IPS-15b (cell line): ENCODE data around the gene SARM1.

Experiments used
- H3K27me3 ChIP-seq: one replicate; pipeline ENCODE4 v1.6.1; 2013; ENCODE audit warnings: low read length; ENCODE audit not compliant: control insufficient read depth, insufficient read depth
- H3K36me3 ChIP-seq: one replicate; pipeline ENCODE4 v1.6.1; 2013; ENCODE audit warnings: low read length; ENCODE audit not compliant: control insufficient read depth, insufficient read depth
- H3K4me1 ChIP-seq: one replicate; pipeline ENCODE4 v1.6.1; 2013; ENCODE audit warnings: mild to moderate bottlenecking, low read length; ENCODE audit not compliant: control insufficient read depth, insufficient read depth
- H3K4me3 ChIP-seq: one replicate; pipeline ENCODE4 v1.5.1; 2013; ENCODE audit warnings: low read depth, low read length
- H3K9ac ChIP-seq: one replicate; pipeline ENCODE4 v1.6.1; 2013; ENCODE audit warnings: low read depth, mild to moderate bottlenecking, low read length
- H3K9me3 ChIP-seq: one replicate; pipeline ENCODE4 v1.6.1; 2013; ENCODE audit warnings: mild to moderate bottlenecking, low read length; ENCODE audit not compliant: control insufficient read depth, insufficient read depth

Gene SARM1

GRCh38 chr17:28402224-28402630 lies 30.7 kb downstream of the SARM1 start:
- no peaks in the 10 kb centered on the region for H3K36me3 ChIP-seq
- no peak overlapping the region for H3K4me3 ChIP-seq
- no peak overlapping the region for H3K9ac ChIP-seq
- peaks cover 61% of the 10 kb centered on the region for H3K27me3 ChIP-seq
- H3K4me1 ChIP-seq: peaks cover 34% of the 10 kb centered on the region
- H3K9me3 ChIP-seq: no peaks in the 10 kb centered on the region

GRCh38 chr17:28402844-28403243 lies 31.4 kb downstream of the SARM1 start:
- Histone ChIP-seq H3K4me3 (no peak overlapping the region), H3K36me3 (no peaks in the 10 kb centered on the region), H3K9ac (no peak overlapping the region), H3K9me3 (no peaks in the 10 kb centered on the region), H3K27me3 (peaks cover 61% of the 10 kb centered on the region), H3K4me1 (peaks cover 40% of the 10 kb centered on the region)

DNA sequence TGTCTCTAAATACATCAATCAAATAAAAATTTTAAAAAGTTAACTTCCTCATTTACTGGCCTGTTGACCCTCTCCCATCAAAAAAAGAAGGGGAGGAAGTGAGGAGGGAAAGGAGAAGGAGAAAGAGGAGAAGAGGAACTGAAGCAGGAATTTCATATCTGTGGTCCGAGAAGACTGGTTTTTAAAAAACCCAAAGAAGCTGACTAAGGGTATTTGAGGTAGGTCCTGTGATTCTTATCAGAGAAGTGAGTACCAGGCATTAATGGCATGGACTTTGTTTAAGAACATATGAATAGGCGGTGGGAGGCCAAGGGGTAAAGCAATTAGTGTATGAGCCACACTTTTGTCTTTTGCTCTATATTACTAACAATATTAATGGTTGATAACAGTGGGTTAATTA lies 32.5 kb downstream of the SARM1 start:
- Histone ChIP-seq H3K4me1 (peaks cover 51% of the 10 kb centered on the region), H3K4me3 (no peak overlapping the region), H3K9ac (no peak overlapping the region), H3K27me3 (peaks cover 57% of the 10 kb centered on the region), H3K9me3 (no peaks in the 10 kb centered on the region), H3K36me3 (no peaks in the 10 kb centered on the region)

DNA sequence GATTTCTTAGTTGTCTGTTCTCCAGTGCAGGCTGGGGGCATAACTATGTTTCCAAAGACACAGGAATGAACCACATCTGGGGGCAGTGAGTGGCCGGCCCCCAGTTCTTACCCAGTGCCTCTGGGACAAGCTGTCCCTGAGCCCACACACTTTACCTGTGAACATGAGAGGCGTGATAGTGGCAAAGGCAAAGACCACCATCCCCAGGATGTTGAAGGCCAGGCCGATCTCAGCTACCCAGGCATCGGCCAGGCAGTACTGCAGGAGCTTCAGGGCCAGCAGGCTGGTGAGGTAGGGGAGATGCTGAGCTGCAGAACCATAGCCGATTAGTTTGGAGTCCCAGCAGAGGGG lies 32.9 kb downstream of the SARM1 start:
- Histone ChIP-seq H3K9ac (no peak overlapping the region), H3K27me3 (peaks cover 56% of the 10 kb centered on the region), H3K4me3 (peak overlapping the region; percentile 65)

GRCh38 chr17:28404812-28405570 lies 33.5 kb downstream of the SARM1 start:
- Histone ChIP-seq H3K9ac (peak overlapping the region; percentile 49), H3K4me3 (peak overlapping the region; percentile 65), H3K36me3 (no peaks in the 10 kb centered on the region), H3K9me3 (no peaks in the 10 kb centered on the region), H3K4me1 (peaks cover 51% of the 10 kb centered on the region), H3K27me3 (peaks cover 55% of the 10 kb centered on the region)

More for the DNA sequence above, 32.9 kb downstream of the SARM1 start:
- Histone ChIP-seq H3K9me3 (no peaks in the 10 kb centered on the region), H3K36me3 (no peaks in the 10 kb centered on the region), H3K4me1 (peaks cover 51% of the 10 kb centered on the region)

GRCh38 chr17:28405632-28406472 lies 34.4 kb downstream of the SARM1 start, which contains the start of gene SLC46A1:
Gene SLC46A1, minus strand, starts transcription at chr17:28406212. Its CDS starts 98 bp downstream, at chr17:28406114.
- H3K36me3 ChIP-seq: no peaks in the 10 kb centered on the region
- H3K27me3 ChIP-seq: peaks cover 50% of the 10 kb centered on the region
- no peaks in the 10 kb centered on the region for H3K9me3 ChIP-seq
- H3K4me1 ChIP-seq: peaks cover 51% of the 10 kb centered on the region
- peak within 1 kb of the TSS; percentile 65 for H3K4me3 ChIP-seq
- H3K9ac ChIP-seq: peak within 1 kb of the TSS; percentile 49

DNA sequence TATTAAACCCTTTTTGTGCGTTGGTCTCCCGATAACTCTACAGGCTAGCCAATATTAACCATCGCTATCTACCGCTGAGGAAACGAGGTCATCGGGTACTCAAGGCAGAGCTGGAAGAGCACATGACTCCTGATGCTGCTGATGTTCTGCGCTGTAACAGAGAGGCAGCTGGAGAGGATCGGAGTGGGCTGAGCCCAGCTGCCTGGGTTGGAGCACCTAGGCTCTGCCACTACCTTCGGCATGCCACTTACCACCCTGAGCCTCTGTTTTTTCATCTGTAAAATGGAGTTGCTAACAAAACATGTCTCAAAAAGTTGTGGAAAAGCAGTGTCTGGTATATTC lies 35.0 kb downstream of the SARM1 start:
- no peak overlapping the region for H3K9ac ChIP-seq
- H3K27me3 ChIP-seq: peaks cover 50% of the 10 kb centered on the region
- H3K4me3 ChIP-seq: peak overlapping the region; percentile 65
- no peaks in the 10 kb centered on the region for H3K9me3 ChIP-seq
- H3K36me3 ChIP-seq: no peaks in the 10 kb centered on the region
- H3K4me1 ChIP-seq: peaks cover 51% of the 10 kb centered on the region

- peaks cover 42% of the 10 kb centered on the region for H3K27me3 ChIP-seq
- H3K4me3 ChIP-seq: peak overlapping the region; percentile 13
- H3K9ac ChIP-seq: no peak overlapping the region
- peaks cover 52% of the 10 kb centered on the region for H3K4me1 ChIP-seq
- H3K9me3 ChIP-seq: no peaks in the 10 kb centered on the region
- H3K36me3 ChIP-seq: no peaks in the 10 kb centered on the region
Measured at GRCh38 chr17:28407130-28407973, 35.9 kb downstream of the SARM1 start.

- Histone ChIP-seq H3K36me3 (no peaks in the 10 kb centered on the region), H3K27me3 (peaks cover 40% of the 10 kb centered on the region), H3K9me3 (no peaks in the 10 kb centered on the region), H3K4me1 (peaks cover 47% of the 10 kb centered on the region), H3K4me3 (peak overlapping the region; percentile 19), H3K9ac (no peak overlapping the region)
Measured at GRCh38 chr17:28407974-28408306, 36.4 kb downstream of the SARM1 start.

DNA sequence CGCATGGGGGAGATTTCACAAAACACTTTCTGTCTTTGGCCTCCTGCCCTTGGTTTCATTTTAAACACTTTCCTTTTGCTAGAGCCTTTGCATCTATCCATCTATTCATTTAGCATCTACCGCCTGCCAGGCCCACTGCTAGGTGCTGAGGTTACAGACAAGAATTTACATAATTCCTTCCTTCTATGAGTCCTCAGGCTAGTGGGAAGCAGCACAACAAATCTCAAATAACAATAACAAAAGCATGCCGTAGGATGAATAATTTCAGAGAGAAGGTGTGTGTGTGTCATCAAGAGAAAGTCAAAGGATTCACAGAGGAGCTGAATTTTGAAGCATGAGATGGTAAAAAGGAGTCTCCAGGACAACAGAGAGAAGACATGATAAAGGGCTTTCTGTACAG lies 40.6 kb downstream of the SARM1 start:
- Histone ChIP-seq H3K9me3 (no peaks in the 10 kb centered on the region), H3K9ac (no peak overlapping the region), H3K36me3 (no peaks in the 10 kb centered on the region), H3K27me3 (peaks cover 40% of the 10 kb centered on the region), H3K4me1 (peaks cover 28% of the 10 kb centered on the region), H3K4me3 (no peak overlapping the region)

- no peak overlapping the region for H3K9ac ChIP-seq
- no peaks in the 10 kb centered on the region for H3K36me3 ChIP-seq
- H3K27me3 ChIP-seq: peaks cover 47% of the 10 kb centered on the region
- H3K4me1 ChIP-seq: peaks cover 11% of the 10 kb centered on the region
- H3K4me3 ChIP-seq: no peak overlapping the region
- no peaks in the 10 kb centered on the region for H3K9me3 ChIP-seq
Measured at GRCh38 chr17:28413804-28414203, 42.3 kb downstream of the SARM1 start.
